Activated CD8-positive, alpha-beta T cell treated with anti-CD3 and anti-CD28 coated beads for 36 hours (primary cell): ENCODE measurements around the gene PDSS2. TPM values are rescaled to one million over a fixed set of nuclear protein-coding genes. Genes with fewer than 3 reads are reported as not detected.

Source experiments
- ATAC-seq: fragments of 200-7000 bp; cut with Tn5 transposase; one replicate; pipeline ENCODE4 v1.10.0; 2021; ENCODE audit warnings: mild to moderate bottlenecking, moderate library complexity
- CTCF ChIA-PET: fragments of 350-600 bp; sonication (Branson Sonifier 250); formaldehyde crosslinking; loops from one replicate; lab custom pipeline; 2021; ENCODE audit warnings: antibody characterized with exemption; lab: Charles Lee
- POLR2A ChIA-PET: fragments of 350-600 bp; sonication (Branson Sonifier 250); formaldehyde crosslinking; loops from one replicate; lab custom pipeline; 2021; ENCODE audit warnings: antibody characterized with exemption; lab: Charles Lee
- DNase-seq: peaks from one replicate; pipeline ENCODE4 v3.0.0-alpha.2; 2020
- H3K27ac Mint-ChIP-seq: one replicate; pipeline ENCODE4 v1.8.0; 2021; ENCODE audit warnings: mild to moderate bottlenecking, mixed read lengths
- H3K27me3 Mint-ChIP-seq: one replicate; pipeline ENCODE4 v1.8.0; 2021; ENCODE audit warnings: mixed read lengths
- H3K36me3 Mint-ChIP-seq: one replicate; pipeline ENCODE4 v1.8.0; 2021; ENCODE audit warnings: low read depth, mixed read lengths
- H3K4me1 Mint-ChIP-seq: one replicate; pipeline ENCODE4 v1.8.0; 2021; ENCODE audit warnings: low read depth, mixed read lengths
- H3K4me3 Mint-ChIP-seq: one replicate; pipeline ENCODE4 v1.8.0; 2021; ENCODE audit warnings: mild to moderate bottlenecking, moderate library complexity, mixed read lengths
- H3K9me3 Mint-ChIP-seq: one replicate; pipeline ENCODE4 v1.8.0; 2021; ENCODE audit warnings: mixed read lengths
- intact Hi-C: fragments of 100-400 bp; cut with micrococcal nuclease; formaldehyde crosslinking; loops from one replicate; pipeline ENCODE4 v1.10.0; 2022
- total RNA-seq, 2 experiments: library from RNA; stranded (reverse); gene quantifications; one replicate each; pipeline ENCODE4 v1.2.3, GENCODE V29; 2021
- TF ChIP-seq, protein P1 (sequence below): fragments of 200-600 bp; IDR thresholded peaks from one replicate; pipeline ENCODE4 v1.8.0; 2022; ENCODE audit warnings: antibody characterized with exemption, mild to moderate bottlenecking

Gene PDSS2
- total RNA-seq, 2 experiments from 2014 or later, result 13.2 to 14.8 TPM

DNA sequence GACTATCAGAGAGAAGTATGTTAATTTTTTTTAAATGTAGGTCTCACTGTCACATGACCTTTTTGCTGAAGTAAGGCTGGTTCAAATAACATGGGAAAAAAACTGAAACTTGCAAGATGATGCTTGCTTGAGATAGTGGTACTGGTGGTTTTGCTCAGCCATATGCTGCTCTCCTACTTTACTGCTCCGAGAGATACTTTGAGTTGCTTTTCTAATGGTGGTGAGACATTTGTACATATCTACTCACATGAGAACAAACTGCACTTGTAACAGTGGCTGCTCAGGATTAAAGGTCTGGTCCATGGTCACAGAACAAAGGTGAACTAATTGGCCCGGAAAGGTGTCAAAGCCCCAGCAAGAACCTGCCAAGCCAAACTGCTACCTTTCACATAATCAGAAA is 237.8 kb downstream of the PDSS2 start:
- Mint-ChIP-seq H3K36me3 (peaks cover 3% of the 10 kb centered on the region), H3K27ac (no peak overlapping the region), H3K4me1 (no peaks in the 10 kb centered on the region), H3K27me3 (no peaks in the 10 kb centered on the region), H3K4me3 (no peak overlapping the region), H3K9me3 (no peaks in the 10 kb centered on the region)
- POLR2A ChIA-PET, result no interaction called here
- ATAC-seq (no peak), DNase-seq (no peak)
- TF ChIP-seq, protein P1, sequence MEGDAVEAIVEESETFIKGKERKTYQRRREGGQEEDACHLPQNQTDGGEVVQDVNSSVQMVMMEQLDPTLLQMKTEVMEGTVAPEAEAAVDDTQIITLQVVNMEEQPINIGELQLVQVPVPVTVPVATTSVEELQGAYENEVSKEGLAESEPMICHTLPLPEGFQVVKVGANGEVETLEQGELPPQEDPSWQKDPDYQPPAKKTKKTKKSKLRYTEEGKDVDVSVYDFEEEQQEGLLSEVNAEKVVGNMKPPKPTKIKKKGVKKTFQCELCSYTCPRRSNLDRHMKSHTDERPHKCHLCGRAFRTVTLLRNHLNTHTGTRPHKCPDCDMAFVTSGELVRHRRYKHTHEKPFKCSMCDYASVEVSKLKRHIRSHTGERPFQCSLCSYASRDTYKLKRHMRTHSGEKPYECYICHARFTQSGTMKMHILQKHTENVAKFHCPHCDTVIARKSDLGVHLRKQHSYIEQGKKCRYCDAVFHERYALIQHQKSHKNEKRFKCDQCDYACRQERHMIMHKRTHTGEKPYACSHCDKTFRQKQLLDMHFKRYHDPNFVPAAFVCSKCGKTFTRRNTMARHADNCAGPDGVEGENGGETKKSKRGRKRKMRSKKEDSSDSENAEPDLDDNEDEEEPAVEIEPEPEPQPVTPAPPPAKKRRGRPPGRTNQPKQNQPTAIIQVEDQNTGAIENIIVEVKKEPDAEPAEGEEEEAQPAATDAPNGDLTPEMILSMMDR, result no peak
- CTCF ChIA-PET, result no interaction called here
- intact Hi-C loops, result no loop called here

DNA sequence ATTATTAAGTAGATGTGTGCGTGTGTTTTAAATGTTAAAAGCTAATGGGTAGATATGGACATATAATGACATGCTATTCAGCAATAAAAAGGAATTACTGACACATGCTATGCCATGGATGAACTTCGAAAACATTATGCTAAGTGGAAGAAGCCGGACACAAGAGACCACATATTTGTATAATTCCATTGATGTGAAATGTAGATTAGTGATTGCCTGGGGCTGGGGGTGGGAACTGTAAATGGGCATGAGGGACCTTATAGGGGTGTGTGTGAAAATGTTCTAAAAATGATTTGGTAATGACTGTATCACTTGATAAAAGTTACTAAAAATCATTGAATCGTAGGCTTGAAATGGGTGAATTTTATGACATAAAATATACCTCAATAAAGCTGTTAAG is 239.5 kb downstream of the PDSS2 start:
- Mint-ChIP-seq H3K9me3 (no peaks in the 10 kb centered on the region), H3K36me3 (peaks cover 2% of the 10 kb centered on the region), H3K4me1 (no peaks in the 10 kb centered on the region), H3K4me3 (no peak overlapping the region), H3K27ac (no peak overlapping the region), H3K27me3 (no peaks in the 10 kb centered on the region)
- intact Hi-C loops, result no loop called here
- ATAC-seq (no peak), DNase-seq (no peak)
- TF ChIP-seq, protein P1, result no peak
- CTCF ChIA-PET, result no interaction called here
- POLR2A ChIA-PET, result no interaction called here

DNA sequence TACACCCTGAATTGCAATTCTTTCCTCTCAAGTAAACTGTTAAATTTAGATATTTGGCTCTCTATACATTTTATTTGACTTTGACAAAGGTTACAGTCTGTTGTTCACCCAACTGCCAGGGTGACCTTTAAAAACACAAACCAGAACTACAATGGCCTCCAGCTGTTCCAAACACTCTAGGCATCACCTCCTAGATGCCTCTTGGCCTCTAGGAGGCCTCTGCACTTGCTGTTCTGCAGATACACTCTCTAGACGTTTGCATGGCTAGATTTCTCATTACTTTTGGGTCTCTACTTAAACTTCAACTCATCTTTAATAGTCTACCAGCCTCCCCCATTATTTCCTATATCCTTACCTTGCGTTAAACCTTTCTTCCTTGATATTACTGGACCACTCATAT is 241.2 kb downstream of the PDSS2 start:
- Mint-ChIP-seq H3K27me3 (no peaks in the 10 kb centered on the region), H3K4me3 (no peak overlapping the region), H3K9me3 (no peaks in the 10 kb centered on the region), H3K4me1 (no peaks in the 10 kb centered on the region), H3K36me3 (no peaks in the 10 kb centered on the region), H3K27ac (no peak overlapping the region)
- intact Hi-C loops, result no loop called here
- ChIA-PET CTCF (no interaction called here), POLR2A (no interaction called here)
- no peak for ATAC-seq
- TF ChIP-seq, protein P1, result no peak
- DNase-seq, result no peak

DNA sequence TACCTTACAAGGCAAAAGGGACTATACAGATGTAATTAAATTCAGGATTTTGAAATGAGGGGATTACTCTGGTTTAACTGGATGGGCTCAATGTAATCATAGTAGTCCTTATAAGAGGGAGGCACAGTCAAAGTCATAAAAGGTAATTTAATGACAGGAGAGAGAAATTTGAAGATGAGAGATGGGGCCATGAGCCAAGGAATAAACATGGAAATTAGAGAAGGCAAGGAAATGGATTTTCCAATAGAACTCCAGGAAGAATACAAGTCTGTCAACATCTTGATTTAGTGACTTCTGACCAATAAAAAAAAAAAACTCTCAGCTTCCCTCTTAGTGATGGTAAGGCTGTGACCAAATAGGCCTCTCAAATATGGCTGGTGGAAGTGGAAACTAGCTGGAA is 242.1 kb downstream of the PDSS2 start:
- no peak overlapping the region for H3K27ac Mint-ChIP-seq
- no peaks in the 10 kb centered on the region for H3K27me3 Mint-ChIP-seq
- TF ChIP-seq, protein P1, result no peak
- intact Hi-C loops, result no loop called here
- ChIA-PET POLR2A (interaction anchor here (0.7 to 1.1 kb wide), 2 partner anchors 10 to 69 kb away, joined by 3 read pairs; no protein-coding TSS in a partner anchor), CTCF (no interaction called here)
- H3K9me3 Mint-ChIP-seq, result no peaks in the 10 kb centered on the region
- no peaks in the 10 kb centered on the region for H3K4me1 Mint-ChIP-seq
- ATAC-seq (no peak), DNase-seq (no peak)
- no peak overlapping the region for H3K4me3 Mint-ChIP-seq
- H3K36me3 Mint-ChIP-seq, result peaks cover under 1% of the 10 kb centered on the region

DNA sequence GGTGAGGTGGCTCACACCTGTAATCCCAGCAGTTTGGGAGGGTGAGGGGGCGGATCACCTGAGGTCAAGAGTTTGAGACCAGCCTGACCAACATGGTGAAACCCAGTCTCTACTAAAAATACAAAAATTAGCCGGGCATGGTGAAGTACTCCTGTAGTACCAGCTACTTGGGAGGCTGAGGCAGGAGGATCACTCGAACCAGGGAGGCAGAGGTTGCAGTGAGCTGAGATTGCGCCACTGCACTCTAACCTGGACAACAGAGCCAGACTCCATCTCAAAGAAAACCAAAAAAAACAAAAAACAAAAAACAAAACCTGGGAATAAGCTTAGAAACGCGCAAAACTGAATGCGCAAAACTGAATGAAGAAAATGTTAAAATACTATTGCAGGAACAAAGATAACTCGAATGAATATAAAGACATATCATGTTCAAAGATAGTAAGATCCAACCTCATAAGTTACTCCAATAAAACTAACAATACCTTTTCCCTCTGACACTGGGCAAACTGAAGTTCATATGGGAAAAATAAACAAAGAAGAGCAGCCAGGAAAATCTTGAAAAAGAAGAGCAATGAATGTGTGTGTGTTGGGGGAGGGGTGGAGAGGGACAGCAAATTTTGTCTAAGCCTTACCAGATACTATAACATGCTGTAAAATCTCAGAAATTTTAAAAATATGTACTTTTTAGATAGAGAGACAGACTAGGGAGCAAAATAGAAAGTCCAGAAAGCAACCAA is 243.0 kb downstream of the PDSS2 start:
- no peak for ATAC-seq
- H3K4me3 Mint-ChIP-seq, result no peak overlapping the region
- DNase-seq, result no peak
- TF ChIP-seq, protein P1, result no peak
- intact Hi-C loops, result no loop called here
- H3K36me3 Mint-ChIP-seq, result peaks cover 1% of the 10 kb centered on the region
- no peaks in the 10 kb centered on the region for H3K27me3 Mint-ChIP-seq
- H3K9me3 Mint-ChIP-seq, result no peaks in the 10 kb centered on the region
- ChIA-PET CTCF (no interaction called here), POLR2A (interaction anchor here (0.7 kb wide), 1 partner anchor 68 kb away, joined by 3 read pairs; no protein-coding TSS in a partner anchor)
- no peak overlapping the region for H3K27ac Mint-ChIP-seq
- H3K4me1 Mint-ChIP-seq, result peaks cover 2% of the 10 kb centered on the region
